SHP77 (cell line): ENCODE results near the gene MALL.
"Not testable (repeated sequence)": the region's sequence is repeated elsewhere in the genome, so short reads cannot be mapped to it uniquely, and the experiment has no call there.

Source experiments
- DNase-seq, 2 experiments: peaks; one replicate each; lab custom pipeline; 2025; lab: John Stamatoyannopoulos, UW

The MALL gene

DNA sequence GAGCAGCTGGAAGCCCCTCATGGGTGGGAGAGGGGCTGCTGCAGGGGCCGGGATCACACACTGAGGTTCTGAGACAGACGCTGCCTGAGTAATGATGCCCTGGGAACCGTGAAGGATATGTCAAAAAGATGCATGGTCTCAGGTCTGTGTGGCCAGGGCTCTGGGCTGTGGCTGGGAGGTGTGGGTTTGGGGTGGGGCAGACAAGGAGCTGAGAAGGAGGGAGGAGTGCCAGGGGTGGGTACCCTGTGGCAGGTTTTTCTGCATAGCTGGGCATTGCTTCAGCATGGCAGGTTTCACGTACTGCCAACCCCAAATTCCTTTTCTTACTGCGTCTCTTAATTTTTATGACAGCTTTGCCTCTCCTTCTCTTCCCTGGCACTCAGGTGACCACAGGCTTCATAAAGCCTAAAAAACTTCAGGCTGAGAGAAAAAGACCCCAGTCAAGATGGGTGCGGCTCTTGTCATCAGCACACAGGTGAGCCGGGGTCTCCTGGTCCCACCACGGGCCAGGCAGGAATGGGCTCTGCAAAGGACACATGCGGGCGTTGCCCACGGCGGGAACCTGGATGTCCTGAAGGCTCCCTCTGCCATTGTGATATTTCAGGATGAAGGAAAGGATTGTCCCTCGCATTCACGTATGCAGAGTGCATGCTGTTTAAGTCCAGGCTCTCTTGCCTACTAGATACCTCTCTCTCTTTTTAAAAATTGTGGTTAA, 18.0 kb downstream of the MALL start:
- no peak for DNase-seq

DNA sequence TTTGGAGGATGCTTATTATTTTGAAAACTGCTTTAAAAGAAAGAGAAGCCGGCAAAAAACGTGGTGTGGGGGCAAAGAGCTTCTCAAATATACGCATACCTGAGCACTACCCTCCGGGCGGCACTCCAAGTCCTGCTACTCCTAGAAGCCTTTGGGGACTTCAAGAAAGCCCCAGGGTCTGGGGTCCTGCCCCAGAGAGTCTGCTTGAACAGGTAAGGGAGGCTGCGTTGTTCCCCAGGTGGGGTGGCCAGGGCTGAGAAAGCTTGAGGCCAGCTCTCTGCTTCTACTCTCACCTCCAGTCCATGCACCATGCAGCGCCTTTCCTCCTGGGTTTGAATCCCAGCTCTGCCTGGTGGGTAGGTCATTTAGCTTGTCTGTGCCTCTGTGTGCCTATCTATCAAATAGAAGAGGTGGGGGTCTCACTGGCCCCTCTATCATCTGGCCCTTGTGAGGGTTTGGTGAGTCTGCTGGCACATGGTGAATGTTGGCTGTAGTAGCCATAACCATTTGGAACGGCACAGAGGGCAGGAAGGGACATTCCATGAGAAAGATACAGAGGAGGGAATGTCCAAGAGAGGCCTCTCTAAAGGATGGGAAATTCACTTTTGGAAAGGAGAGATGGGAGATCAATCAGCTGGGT, 19.5 kb downstream of the MALL start:
- DNase-seq = no peak

DNA sequence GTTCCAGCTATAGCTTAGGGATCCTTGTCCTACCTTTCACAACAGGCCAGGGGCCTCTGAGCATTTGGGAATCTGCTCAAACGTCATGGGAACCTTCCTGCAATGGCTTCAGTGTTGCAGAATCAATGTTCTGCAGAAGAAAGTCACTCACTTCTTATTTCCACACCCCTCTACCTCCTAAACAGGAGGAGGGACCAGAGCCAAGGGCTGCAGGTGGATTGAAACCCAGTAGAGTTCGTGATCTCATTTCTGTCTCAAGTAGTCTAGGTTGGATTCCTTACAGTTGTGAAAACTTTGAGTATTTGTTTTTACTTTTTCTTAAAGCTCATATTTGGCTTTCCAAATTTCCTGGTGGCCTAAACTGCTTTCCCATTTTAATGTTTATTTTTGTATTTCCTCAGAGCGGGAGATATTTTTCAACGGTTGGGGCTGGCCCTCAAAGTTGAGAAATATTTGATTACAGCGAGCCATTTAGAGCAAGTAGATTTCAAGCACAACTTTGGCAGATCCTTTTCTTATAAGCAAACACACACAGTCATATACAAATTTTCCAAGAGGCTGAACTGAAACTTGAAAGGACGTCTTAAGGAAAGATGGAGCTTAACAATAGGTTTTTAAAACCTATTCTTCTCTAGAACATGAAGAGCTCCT, 20.6 kb downstream of the MALL start:
- not testable (repeated sequence) for DNase-seq

DNA sequence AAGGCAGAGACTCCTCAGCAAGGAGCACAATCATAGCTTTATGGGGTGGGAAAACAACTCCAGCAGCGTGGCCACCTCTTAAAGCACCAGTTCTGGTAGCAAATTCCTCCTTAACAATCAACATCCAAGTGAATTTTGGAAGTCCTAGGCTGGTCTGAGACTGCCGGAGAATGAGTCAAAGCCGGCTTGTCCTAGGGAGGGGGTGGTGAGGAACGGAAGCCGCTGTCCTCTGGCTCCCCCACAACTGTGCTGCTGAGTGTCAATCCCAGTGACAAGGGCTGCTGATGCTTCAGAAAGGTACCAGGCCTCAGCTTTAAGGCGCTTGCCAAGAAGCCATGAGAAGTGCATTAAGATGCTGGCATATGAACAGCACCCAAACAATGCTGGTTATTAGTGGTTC, 21.7 kb downstream of the MALL start:
- not testable (repeated sequence) for DNase-seq

DNA sequence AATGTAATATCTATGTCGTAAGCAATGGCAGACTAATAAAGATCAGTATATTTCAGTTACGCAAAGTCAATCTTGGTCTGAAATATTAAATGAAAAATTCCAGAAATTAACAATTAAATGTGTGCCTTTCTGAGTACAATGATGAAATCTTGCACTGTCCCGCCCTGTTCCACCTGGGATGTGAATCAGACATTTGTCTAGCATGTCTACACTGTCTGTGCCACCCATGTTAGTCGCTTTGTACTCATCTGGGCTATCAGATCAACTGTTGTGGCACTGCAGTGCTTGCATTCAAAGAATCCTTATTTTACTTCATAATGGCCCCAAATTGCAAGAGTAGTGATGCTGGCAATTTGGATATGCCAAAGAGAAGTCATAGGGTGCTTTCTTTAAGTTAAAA, 25.5 kb downstream of the MALL start:
- DNase-seq = not testable (repeated sequence)

DNA sequence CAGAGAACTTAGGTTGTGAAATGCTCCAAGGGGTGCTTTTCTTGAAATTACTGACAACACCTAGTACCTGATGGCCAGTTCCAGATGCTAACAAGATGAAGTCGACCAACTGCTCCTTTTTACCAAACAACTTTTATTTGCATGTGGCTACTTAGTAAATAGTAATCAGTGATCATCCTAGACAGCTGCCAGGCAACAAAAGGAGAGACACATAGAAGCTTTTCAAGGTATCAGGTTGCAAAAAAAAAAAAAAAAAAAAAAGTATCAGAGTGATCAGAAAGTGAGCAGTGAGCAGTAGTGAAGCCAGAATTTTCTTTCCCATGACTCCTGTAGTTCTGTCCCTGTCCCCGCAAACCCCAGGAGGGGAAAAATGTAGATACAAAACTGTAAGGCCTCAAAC, 31.9 kb downstream of the MALL start:
- DNase-seq = not testable (repeated sequence)

DNA sequence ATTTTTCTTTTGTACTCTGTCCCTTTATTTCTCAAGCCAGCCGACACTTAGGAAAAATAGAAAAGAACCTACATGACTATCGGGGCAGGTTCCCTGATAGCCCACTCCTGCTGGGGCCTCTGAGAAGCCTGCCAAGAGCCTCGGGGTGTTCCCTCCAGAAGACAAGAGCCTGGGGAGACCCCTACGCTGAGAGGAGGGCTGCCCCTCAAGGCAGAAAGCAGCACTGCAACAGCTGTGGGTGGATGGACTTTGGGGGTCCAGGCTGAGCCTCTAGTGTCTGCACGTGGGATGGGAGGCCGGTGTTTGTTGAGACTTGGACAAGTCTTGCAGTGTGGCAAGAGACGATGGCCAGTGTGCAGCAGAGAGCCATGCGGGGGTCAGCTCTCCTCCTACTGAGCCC, 32.5 kb downstream of the MALL start:
- DNase-seq = not testable (repeated sequence)

DNA sequence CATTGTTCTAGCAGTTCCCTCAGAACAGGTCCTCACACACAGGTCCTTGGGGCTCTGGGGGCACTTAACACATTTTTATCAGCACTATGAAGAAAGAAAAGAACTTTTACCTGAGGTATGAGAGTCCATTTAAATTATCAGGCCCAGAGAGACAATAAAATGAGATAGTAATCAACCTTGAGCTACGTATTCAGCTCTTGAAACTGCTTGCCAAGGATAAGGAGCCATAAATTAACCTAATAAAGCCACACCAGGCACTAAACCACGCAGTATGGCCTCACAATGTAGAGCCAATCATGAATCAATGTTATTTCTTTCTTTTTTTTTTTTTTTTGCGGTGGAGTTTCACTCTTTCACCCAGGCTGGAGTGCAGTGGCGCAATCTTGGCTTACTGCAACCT, 37.5 kb downstream of the MALL start:
- not testable (repeated sequence) for DNase-seq

DNA sequence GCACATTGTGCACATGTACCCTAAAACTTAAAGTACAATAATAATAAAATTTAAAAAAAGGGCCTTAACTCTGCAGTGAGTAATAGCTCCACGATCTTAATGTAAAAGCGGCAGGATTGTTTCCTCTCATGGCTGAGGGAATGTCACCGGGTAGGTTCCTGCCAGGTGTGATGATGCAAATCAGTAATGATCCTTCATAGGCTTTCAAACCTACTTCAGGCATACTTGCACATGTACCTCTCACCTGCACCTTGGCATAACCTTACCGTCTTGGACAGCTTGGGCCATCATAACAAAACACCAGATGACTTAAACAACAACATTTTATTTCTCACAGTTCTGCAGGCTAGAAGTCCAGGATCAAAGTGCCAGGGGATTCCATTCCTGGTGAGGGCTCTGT, 39.7 kb downstream of the MALL start:
- not testable (repeated sequence) for DNase-seq

DNA sequence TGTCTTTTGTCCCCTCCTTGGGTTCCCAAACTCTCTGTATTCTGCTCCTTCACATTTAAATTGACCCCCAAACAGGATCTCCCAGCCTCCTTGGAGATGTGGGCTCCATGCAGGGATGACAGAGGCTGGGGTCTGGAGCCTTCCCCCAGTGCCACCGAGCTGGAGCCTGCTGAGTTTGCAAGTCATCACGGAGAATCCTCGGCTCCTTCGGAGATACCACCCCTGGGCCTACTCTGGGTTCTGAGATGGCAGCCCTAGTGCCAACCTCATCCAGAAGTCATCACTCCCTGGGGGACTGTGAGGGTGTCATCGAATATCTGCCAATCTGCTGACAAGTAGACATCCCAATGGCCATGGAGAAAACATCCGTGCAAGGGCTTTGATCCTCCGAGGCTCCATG, 45.8 kb downstream of the MALL start:
- DNase-seq = not testable (repeated sequence)

DNA sequence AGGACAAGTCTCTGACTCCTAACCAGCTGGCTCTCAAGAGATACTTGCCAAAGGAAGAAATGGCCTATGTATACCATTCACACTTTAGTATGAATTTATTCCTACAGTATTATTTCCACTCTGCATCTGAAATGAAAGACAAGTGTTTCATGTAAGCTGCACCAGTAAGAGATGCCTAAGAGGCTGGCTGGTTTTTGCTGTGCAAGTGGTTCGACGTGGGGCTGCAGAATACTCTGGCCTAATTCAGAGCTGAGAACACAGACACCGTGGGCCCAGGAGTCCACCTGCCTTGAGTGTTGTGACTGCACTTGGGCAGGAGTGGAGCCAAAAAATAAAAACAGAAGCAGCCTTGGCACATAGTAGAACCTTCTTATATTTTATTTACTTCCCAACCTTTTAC, 47.5 kb downstream of the MALL start:
- DNase-seq = not testable (repeated sequence)

DNA sequence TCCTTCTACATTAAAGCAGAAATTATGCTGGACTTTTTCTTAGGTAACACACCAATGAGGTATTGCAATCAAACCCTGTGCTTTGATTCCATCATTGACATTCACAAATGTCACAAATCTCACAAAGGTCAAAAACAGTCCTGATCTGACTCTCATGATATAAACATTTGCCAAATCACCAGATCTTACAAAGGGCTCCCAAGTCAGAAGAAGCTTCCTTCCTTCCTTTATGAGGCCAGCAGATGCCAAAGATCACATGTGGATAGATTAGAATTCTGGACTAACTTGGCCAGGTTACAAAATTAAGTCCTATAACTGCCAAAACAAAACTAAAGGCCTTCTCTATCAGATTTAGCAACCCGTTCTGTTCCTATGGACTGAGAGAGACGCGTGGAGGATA, 53.3 kb downstream of the MALL start:
- not testable (repeated sequence) for DNase-seq

DNA sequence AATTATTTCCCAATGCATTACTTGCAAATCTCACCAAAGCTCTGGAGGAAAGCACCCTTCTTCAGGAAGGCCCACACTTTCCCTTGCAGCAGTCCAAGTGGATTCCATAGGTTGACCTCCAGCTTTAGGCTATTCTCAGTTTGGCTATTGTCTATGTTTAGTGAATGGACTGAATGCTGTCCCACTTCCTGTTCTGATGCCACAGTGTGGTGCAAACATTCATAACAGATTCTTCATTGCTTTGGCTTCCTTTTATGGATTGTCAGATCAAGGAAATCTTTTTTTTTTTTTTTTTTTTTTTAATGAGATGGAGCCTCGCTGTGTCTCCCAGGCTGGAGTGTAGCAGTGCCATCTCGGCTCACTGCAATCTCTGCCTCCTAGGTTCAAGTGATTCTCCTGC, 55.1 kb downstream of the MALL start:
- not testable (repeated sequence) for DNase-seq

DNA sequence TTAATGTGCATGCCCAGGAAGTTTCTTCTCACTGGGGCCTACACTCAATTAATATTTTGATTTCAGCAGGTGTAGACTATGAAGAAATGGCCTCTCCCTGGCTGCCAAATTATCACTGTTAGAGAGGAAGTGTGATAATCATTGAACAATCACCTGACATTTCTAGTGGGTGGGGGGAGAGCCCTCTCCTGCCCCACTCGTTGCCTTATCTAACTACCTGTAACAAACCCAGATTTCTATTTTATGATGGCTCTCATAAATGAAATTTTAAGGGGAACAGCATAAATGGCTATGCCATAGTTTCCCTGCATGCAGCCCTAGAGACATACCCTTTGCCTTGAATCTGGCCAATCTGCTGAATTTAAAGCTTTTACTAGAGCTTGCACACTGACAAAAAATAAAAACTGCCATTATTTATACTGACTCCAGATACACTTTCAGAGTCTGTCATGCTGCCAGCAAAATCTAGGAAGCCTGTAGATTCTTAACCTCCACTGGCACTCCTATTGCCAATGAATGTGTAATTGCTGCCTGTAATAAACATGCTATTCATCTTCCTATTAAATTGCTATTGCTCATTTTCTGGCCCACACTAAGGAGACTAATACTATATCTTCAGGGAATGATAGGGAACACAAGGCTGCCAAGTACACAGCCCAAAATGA, 55.8 kb downstream of the MALL start:
- DNase-seq = not testable (repeated sequence)

DNA sequence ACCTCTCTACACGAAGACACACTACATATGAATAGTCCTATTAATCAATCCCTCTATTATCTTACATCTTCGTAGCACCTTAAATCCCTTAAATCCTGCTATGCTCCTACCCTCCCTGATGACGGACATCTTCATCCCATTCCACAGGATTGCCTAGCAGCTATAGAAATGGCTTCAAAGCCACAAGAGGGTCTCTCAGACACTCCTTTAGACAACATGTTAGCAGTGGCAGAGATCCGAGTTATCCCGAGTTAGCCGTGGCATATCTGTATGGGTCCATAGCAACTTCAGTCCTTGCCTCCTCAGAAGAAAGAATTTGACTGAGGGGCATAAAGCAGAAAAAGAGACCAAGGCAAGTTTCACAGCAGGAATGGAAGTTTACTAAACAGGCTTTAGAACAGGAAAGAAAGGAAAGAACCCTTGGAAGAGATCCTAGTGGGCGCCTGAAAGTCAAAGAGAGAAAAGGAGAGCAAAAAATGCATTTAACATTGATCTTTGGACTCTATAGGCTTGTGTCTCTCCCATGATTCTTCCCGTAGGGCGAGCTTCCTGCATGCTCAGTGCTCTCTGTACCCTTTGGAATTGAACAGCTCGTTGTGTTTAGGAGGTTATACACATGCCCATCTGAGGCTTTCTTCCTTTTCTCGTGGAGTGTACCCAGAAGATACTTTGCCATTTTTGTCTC, 56.5 kb downstream of the MALL start:
- not testable (repeated sequence) for DNase-seq

DNA sequence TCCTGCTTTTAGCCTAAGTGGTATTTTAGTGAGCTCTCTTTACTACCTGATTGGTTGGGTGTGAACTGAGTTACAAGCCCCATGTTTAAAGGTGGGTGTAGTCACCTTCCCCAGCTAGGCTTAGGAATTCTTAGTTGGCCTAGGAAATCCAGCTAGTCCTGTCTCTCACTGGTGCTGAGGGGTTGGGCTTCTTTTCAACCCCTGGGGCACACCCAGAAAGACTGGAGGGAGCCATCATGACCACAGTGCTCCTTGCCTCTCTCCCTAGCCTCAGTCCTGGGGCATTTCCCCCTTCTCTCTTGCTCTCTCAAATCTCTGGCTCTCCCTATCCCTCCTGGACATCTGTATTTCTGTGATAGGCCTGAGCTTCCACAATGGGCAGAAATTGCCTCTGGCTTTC, 57.6 kb downstream of the MALL start:
- DNase-seq = not testable (repeated sequence)

DNA sequence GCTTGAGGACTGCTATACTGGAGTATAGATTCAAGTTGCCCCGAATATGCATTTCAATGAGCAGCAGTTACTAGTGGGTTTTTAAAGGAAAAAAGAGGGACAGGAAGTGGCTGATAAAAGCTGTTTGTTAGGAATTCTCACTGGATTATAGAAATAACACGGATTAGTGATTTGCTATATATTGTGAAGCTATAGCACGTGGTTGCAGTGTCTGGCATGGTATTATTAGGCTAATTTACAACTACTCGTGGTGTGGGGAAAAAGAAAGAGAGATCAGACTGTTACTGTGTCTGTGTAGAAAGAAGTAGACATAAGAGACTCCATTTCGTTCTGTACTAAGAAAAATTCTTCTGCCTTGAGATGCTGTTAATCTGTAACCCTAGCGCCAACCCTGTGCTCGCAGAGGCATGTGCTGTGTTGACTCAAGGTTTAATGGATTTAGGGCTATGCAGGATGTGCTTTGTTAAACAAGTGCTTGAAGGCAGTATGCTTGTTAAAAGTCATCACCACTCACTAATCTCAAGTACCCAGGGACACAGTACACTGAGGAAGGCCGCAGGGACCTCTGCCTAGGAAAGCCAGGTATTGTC, 59.7 kb downstream of the MALL start:
- DNase-seq = not testable (repeated sequence)

DNA sequence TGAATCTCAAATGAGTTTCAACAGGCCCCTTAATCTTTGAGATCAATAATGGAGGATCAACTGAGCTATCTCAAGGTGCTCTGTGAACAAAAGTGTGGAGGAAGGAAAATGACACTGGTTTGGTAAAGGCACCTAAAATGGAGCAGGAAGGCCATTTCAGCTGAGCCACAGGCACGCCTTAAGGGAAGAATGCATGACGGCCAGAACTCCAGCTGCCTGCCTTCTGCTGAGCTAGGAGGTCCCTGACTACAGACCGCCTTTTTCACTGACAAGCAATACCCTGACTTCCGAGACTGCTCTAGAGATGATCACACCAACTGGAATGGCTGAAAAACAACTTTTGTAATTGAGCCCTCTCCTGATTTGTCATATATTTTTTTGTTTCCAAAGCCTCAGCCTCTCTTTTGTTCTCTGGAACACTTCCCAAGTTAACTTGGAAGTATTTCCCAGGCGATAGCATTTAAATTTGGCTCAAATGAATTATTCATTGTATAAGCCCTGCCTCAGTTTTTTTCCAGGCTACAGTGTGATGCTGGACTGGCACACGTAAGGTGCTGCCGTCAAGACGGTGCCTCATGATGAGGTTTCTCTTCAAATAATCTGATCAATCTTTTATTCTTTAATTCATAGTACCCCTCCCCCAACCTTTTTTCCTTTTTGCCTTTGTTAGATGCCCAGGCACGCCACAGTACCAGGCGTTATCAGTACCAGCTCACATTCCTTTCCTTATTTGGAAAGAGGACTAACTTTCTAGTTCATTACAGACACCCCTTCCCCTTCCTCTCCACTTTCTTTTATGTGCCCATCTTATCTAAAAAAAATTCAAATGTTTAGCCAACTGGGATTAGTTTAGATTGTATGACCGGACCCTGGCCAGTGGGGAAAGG, 60.9 kb downstream of the MALL start:
- not testable (repeated sequence) for DNase-seq

DNA sequence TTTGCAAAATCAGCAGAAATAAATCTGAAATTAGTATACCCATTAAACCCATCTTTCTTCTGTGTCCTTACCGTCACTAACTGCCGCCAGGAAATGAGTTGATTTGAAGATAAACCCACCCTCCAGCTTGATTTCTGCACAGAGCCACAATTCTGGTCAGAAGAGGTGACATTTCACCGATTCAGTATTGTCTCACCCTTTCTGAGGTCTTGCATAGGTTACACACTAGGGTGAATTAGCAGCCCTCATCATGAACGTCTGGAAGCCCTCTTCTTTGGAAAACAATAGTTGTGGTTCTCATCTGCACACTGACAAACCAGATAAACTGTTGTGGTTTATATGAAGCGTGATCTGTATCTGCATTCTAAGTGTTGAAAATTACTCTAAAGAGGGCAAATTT, 61.9 kb downstream of the MALL start:
- DNase-seq = not testable (repeated sequence)

DNA sequence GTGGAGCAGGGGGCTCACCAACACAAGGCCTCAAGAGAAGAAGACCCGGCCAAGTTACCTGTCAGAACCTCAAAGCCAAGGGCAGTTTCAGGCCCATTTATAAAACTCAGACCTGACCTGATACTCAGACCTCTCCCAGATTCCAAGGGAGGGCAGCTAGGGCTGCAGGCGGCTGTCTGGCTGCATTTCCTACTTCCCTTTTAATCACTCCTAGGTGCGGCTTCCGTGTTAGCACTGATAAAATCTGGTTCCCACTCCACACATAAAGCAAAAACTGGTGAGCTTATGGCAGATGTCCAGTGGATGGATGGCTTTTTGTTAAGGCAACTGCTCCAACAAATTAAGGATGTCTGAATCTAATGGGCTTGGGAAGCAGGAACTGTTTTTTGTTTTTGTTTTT, 63.5 kb downstream of the MALL start:
- not testable (repeated sequence) for DNase-seq

DNA sequence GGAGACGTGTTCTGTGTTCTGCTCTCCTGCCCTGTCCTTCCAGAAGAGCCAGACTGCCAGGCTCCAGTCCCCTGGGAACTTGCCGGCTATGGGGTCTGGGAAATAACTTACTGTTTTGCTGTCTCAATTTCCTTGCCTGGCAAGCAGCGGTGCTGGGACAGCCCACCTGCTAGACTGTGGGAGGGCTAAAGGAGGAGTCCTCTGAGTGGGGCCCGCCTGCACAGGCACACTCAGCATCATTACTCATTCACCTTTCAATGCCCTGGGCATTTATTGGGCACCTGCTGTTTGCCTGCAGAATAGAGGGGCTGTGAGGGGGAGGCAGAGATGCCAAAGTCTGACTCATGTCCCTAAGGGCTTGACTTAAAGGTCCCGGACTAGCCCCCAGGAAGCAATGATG, 65.4 kb downstream of the MALL start:
- DNase-seq = not testable (repeated sequence)
